NCI-H524 treated with DMSO at 0.1 percent for 48 hours (cell line): ENCODE measurements around the gene CCDC78.

Experiments
- DNase-seq: peaks from one replicate; lab custom pipeline; 2025; lab: John Stamatoyannopoulos, UW

The CCDC78 gene

DNA sequence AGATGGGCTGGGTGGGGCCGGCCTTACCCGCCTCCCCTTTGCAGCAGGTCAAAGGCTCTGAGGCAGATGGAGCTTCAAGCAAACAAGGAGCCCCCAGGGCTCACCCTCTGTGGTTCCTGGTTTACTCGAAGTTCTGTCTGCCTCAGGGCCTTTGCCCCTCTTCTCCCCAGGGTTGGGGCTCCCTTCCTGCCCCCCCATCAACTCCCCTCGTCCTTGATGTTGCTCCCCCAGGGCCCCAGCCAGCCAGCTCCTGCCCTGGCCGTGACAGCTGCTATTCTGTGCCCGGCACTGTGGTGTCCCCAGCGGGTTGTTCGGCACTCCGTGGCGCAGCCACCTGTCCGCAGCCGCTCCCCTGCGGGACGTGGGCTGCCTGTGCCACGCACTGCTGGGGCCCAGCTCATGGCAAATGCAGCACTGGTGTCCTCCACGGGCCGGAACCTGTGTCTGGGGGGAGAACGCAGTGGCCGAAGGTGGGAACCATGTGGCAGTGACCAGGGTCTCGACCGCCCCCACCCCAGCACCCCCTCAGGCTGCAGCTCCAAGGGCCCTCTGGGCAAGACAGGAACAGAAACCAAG, 15.7 kb downstream of the CCDC78 start:
- DNase-seq, result no peak

- peak; percentile 77 for DNase-seq
Observed at GRCh38 chr16:709566-710499, 16.4 kb downstream of the CCDC78 start.

- DNase-seq, result no peak
Observed at GRCh38 chr16:708959-709358, 17.3 kb downstream of the CCDC78 start.

DNA sequence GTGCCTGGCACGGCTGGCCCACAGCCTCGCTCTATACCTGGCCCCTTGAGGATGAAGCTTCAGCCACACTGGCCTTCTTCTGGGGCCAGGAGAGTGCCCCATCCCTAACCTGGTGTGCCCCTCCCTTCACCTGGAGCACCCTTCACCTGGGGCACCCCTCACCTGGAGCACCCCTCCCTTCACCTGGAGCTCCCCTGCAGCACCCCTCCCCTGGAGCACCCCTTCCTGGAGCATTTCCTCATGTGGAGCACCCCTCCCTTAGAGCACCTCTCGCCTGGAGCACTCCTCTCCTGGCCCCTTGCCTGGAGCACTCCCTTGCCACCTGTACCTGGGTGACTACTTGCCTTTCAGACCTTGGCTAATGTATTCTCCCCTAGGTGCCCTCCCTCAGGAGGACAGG, 18.2 kb downstream of the CCDC78 start:
- DNase-seq, result no peak

- no peak for DNase-seq
Observed at GRCh38 chr16:707062-707538, 19.1 kb downstream of the CCDC78 start.

DNA sequence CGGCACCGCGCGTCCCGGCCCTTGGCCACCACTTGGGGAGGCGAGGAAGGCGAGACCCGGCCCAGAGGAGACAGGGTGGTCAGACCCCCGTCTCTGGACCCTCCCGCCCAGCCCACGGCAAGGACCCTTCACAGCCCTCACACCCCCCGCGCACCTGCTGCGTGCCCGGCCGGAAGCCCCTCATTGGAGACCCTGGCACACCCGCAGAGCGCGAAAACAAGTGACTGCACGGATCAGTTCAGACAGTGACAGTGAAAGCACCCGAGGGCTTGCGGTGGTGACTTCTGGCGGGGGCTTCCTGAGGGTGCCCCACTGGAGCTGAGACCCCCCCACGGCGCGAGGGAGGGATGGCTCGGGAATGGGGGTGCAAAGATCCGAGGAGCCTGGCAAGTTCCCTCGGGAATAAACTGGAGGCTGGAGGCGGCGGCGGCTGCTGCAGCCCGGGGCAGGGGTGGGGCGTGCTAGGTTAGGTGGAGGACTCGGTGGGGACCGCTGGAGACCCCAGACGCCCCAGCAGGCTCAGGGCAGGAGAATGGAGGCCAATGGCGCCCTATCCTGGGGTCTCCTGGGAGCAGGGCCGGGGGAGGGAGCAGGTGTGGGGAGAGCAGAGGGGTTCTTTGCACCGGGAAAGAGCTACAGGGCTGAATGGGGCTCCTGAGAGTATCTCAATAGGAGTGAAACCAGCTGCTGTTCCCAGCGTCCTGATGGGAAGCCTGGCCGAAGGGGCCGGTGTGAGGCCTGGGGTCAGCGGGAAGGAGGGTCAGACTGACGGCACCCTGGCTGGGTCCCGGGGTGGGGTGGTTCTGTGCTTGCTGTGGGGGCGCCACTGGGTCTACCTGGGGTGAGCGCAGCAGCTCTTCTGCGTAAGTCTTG, 19.8 kb downstream of the CCDC78 start:
- DNase-seq, result no peak

- DNase-seq, result peak; percentile 18
Observed at GRCh38 chr16:705431-706188, 20.6 kb downstream of the CCDC78 start, which contains the start of gene FBXL16. FBXL16 (minus strand) TSS chr16:705801; CDS start chr16:697405, 8,396 bp downstream.

DNA sequence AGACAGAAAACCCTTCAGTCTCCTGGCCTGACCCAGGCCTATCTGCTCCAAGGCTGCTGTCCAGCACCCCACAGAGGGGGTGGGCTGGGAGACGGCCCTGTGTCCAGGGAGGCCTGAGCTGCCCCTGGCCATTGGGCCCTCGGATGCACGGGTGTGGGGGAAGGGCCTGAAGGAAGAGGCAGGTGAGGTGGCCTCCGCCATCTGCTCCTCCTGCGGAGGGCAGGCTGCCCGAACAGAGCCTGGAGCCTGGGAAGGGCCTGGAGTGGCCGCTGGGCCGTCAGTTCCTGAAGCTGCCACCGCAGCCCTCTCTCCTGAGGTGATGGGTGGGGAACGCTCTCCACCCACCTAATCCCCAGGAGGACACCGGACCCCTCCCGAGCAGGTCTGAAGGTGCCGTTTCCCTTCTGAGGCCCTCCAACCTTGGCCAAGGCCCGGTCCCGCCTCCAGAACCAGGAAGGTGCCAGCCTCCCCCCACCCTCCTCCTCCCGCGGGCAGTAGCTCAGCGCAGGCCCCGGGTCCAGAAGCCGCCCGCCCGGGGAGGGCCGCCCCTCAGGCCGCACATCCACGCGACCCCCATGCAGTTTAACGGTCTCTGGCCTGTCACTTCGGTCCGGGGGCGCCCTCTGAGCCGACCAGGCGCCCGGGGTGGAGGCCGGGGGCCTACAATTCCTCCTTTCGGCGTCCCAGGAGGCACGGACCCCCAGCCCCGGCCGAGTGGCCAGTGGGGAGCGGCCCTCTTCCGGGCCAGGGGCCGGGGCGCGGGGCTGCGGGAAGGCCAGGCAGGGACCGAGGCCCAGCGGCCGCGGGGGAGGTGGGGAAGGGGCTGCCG, 21.5 kb downstream of the CCDC78 start:
- DNase-seq, result no peak

GRCh38 chr16:704047-704446, 22.2 kb downstream of the CCDC78 start:
- no peak for DNase-seq

GRCh38 chr16:703406-703805, 22.8 kb downstream of the CCDC78 start:
- no peak for DNase-seq

DNA sequence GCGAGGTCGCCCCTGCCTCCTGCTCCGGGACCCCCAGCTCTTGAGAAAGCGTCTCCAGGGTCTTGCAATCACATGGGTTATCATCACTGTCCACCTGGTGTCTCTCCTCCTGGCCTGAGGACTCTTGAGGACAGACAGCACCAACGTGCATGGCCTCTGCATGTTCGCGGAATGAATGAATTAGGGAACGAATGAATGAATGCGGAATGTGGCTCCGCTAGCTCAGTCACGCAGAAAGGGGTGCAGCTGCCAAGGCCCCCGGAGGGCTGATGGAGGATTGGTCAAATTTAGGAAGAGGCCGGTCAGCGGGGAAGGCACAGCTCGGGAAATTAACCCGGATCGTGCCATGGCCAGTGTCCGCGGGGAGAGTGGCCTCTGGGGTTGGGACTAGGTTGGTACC, 23.9 kb downstream of the CCDC78 start:
- DNase-seq, result no peak

DNA sequence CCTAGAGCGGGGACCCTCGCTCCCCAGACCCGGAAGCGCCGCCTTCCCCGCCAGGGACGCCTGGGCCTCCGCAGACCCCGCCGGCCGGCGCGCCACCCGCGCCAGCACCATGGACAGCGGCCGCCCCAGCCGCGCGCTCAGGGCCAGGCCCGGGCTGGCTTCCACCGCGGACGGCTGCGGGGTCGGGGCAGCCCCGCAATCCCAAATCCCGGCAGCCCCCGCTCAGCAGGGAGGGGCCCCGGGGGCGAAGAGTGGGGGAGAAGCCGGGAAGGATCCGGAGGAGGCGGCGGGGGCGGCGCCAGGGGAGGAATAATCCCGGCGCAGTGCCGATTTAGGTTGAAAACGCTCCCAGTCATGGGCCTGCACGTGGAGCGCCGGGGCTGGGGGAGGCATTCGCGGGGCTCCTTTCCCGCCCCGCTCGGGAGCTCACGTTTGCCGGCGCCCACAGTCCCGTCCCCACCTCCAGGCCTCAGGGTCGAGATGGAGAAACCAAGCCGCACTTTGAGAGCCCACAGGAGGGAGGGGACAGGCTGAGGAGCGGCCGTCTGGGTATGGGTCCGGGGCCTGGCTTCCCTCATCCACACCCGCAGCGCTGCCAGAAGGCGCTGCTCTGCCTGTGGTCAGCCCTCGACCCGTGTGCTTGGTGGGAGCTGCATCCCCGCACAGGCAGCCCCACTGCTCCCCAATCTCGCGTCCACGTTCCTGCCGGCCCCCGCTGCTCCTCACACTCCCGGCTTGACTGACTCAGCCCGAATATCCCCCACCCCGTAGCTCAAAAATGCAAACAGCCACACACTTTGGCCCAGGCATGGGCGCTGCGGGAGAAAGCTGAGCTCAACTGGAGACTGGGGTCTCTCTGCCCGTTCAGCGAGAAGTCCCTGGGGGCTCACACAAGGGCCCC, 25.3 kb downstream of the CCDC78 start:
- DNase-seq, result no peak

- DNase-seq, result no peak
Observed at GRCh38 chr16:698911-699671, 27.2 kb downstream of the CCDC78 start.

DNA sequence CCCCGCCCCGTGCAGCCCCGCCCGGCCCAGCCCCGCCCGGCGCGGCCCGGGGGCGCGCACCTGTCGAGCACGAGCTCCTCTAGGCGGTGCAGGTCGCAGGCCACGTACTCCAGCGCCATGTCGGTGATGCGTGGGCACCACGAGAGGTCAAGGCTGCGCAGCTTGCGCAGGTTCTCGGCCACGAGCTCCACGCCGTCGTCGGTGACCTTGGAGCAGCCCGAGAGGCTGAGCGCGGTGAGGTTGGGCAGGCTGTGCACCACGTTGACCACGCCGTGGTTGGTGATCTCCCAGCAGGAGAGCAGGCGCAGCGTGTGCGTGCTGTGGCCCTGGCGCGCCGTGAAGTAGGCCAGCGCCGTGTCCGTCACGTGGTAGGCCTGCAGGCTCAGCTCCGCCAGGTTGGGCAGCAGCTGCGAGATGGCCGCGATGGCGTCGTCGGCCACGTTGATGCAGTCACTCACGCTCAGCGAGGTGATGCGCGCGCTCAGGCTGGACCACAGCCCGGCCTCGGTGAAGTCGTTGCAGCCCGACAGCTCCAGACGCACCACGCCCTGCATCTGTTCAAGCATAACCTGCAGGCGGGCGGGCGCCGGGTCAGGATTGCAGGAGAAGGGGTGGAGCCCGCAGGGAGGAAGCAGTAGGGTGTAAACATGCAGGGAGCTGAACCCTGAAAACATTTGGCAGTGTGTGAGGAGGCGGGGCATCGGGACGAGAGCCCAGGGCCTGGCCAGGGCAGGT, 30.7 kb downstream of the CCDC78 start:
- DNase-seq, result no peak

DNA sequence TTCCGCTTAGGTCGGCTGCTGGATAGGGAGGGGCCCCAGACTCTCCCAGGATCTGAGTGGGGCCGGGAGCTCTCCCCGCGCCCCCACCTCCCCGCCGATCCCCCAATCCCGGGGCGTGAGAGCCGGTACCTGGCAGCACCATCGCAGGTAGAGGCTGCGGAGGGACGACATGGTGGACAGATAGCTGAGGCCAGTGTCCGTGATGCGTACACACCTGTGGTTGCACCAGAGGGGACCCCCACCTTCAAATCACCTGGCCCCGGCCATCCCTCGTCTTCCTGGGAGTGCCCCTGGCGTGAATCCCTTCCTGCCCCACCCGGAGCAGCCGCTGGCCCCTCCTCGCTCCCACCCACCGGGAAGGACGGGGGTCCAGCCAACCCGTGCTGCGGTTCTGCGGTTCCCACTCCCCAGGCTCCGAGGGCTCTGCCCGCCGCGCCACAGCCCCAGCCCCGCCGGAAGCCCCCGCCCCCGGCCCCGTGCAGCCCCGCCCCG, 31.3 kb downstream of the CCDC78 start:
- no peak for DNase-seq

- DNase-seq, result no peak
Observed at GRCh38 chr16:694187-694862, 31.9 kb downstream of the CCDC78 start.

DNA sequence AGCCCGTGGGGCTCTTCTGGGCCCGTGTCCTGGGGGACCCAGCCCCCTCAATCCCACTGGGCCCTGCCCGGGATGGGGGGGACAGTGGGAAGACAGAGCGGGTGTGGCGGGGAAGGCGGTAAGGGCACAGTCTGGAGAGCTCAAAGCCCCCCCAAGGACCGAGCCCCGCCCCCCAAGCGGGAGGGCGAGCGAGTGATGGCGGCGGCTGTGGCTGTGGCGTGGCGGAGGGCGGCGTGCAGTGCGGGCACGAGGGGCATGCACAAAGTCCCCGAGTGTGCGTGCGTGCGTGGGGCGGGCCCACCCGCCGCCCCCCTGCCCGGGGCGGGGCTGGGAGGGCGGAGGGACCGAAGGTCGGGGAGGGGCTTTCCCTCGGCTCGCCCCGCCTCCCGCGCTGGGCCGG, 32.5 kb downstream of the CCDC78 start:
- no peak for DNase-seq
